GM23338 (cell line): Measurements from ENCODE around the gene SLC12A6. TPM values are rescaled to one million over a fixed set of nuclear protein-coding genes. Genes with fewer than 3 reads are reported as not detected.

Experiments
- ATAC-seq: fragments of 200-7000 bp; cut with Tn5 transposase; 3 replicates; pipeline ENCODE4 v1.9.1; 2020
- DNase-seq: peaks from one replicate; pipeline ENCODE4 v3.0.0-alpha.2; 2015; ENCODE audit warnings: low spot score
- H2AFZ ChIP-seq: fragments of 200-600 bp; sonication (generic); 2 replicates; pipeline ENCODE4 v1.8.0; 2016; ENCODE audit warnings: antibody characterized with exemption, mild to moderate bottlenecking, moderate library complexity
- H3F3A ChIP-seq: fragments of 200-600 bp; sonication (generic); replicated peaks from 2 replicates; pipeline ENCODE4 v1.8.0; 2017; ENCODE audit warnings: antibody characterized with exemption, mixed run types, low read depth
- H3K27ac ChIP-seq: fragments of 200-600 bp; sonication (generic); 2 replicates; pipeline ENCODE4 v1.6.1; 2016; ENCODE audit warnings: low read depth
- H3K27me3 ChIP-seq: fragments of 200-600 bp; sonication (generic); 2 replicates; pipeline ENCODE4 v1.8.0; 2016; ENCODE audit warnings: mild to moderate bottlenecking, mixed run types, moderate library complexity; ENCODE audit not compliant: insufficient read depth
- H3K36me3 ChIP-seq: fragments of 200-600 bp; sonication (generic); 2 replicates; pipeline ENCODE4 v1.8.0; 2016; ENCODE audit warnings: mild to moderate bottlenecking; ENCODE audit not compliant: insufficient read depth
- H3K4me1 ChIP-seq: fragments of 200-600 bp; sonication (generic); 2 replicates; pipeline ENCODE4 v1.8.0; 2016; ENCODE audit warnings: mild to moderate bottlenecking, moderate library complexity; ENCODE audit not compliant: insufficient read depth
- H3K4me2 ChIP-seq: fragments of 200-600 bp; sonication (generic); 2 replicates; pipeline ENCODE4 v1.7.1; 2017; ENCODE audit warnings: mixed run types
- H3K4me3 ChIP-seq: fragments of 200-600 bp; sonication (generic); 2 replicates; pipeline ENCODE4 v1.6.1; 2016; ENCODE audit warnings: mixed run types
- H3K79me2 ChIP-seq: fragments of 200-600 bp; sonication (generic); replicated peaks from 2 replicates; pipeline ENCODE4 v1.8.0; 2017; ENCODE audit warnings: mild to moderate bottlenecking; ENCODE audit not compliant: insufficient read depth
- H3K9me2 ChIP-seq: fragments of 200-600 bp; sonication (generic); 2 replicates; pipeline ENCODE4 v1.8.0; 2017; ENCODE audit not compliant: insufficient read depth
- H4K20me1 ChIP-seq: fragments of 200-600 bp; sonication (generic); replicated peaks from 2 replicates; pipeline ENCODE4 v1.8.0; 2017; ENCODE audit warnings: mild to moderate bottlenecking; ENCODE audit not compliant: insufficient read depth
- H3K27ac Mint-ChIP-seq: 2 replicates; pipeline ENCODE4 v1.8.0; 2020; ENCODE audit warnings: inconsistent platforms, mild to moderate bottlenecking, moderate library complexity, mixed read lengths
- H3K27me3 Mint-ChIP-seq: 3 replicates; pipeline ENCODE4 v1.8.0; 2022; ENCODE audit warnings: low read depth, mild to moderate bottlenecking, moderate library complexity, mixed read lengths, inconsistent platforms; ENCODE audit not compliant: insufficient read depth, poor library complexity
- H3K36me3 Mint-ChIP-seq: 3 replicates; pipeline ENCODE4 v1.8.0; 2021; ENCODE audit warnings: low read depth, mild to moderate bottlenecking, inconsistent platforms, moderate library complexity, mixed read lengths
- H3K4me1 Mint-ChIP-seq: 3 replicates; pipeline ENCODE4 v1.8.0; 2020; ENCODE audit warnings: mild to moderate bottlenecking, inconsistent platforms, mixed read lengths
- H3K4me3 Mint-ChIP-seq: 3 replicates; pipeline ENCODE4 v1.8.0; 2021; ENCODE audit warnings: moderate library complexity, mild to moderate bottlenecking, inconsistent platforms, mixed read lengths
- H3K9me3 Mint-ChIP-seq: 3 replicates; pipeline ENCODE4 v1.8.0; 2020; ENCODE audit warnings: moderate library complexity, mild to moderate bottlenecking, inconsistent platforms, mixed read lengths
- CREB1 ChIP-seq: fragments of 250-450 bp; sonication (Bioruptor Pico); IDR thresholded peaks from 2 replicates; pipeline ENCODE4 v1.5.0; 2020; ENCODE audit warnings: low read depth, mild to moderate bottlenecking, moderate library complexity
- CTCF ChIP-seq, 2 experiments: fragments of 200-600 bp in 1 of 2; sonication (generic) in 1 of 2; conservative IDR thresholded peaks; 2 replicates each; pipeline versions ENCODE4 v1.5.1 to v1.6.1; 2016 to 2017; ENCODE audit warnings: antibody characterized with exemption in 2 of 2, low read depth in 2 of 2, mild to moderate bottlenecking in 2 of 2, moderate library complexity in 1 of 2
- ETS1 ChIP-seq: IDR thresholded peaks from 2 replicates; pipeline ENCODE4 v1.6.1; 2016; ENCODE audit warnings: antibody characterized with exemption
- EZH2 ChIP-seq: fragments of 200-600 bp; sonication (generic); IDR thresholded peaks from one replicate; pipeline ENCODE4 v1.8.0; 2017; ENCODE audit warnings: antibody characterized with exemption, mild to moderate bottlenecking, low read depth; ENCODE audit not compliant: unreplicated experiment
- EZH2phosphoT487 ChIP-seq: fragments of 200-600 bp; sonication (generic); IDR thresholded peaks from one replicate; pipeline ENCODE4 v1.8.1; 2018; ENCODE audit warnings: antibody characterized with exemption; ENCODE audit not compliant: unreplicated experiment
- JUNB ChIP-seq: IDR thresholded peaks from one replicate; pipeline ENCODE4 v1.6.1; 2016; ENCODE audit warnings: antibody characterized with exemption; ENCODE audit not compliant: unreplicated experiment
- NANOG ChIP-seq: IDR thresholded peaks from 2 replicates; pipeline ENCODE4 v1.6.1; 2016; ENCODE audit warnings: antibody characterized with exemption, borderline replicate concordance
- POLR2AphosphoS5 ChIP-seq: IDR thresholded peaks from 2 replicates; pipeline ENCODE4 v1.6.1; 2016; ENCODE audit warnings: antibody characterized with exemption, low read depth
- REST ChIP-seq: IDR thresholded peaks from one replicate; pipeline ENCODE4 v1.6.1; 2018; ENCODE audit warnings: antibody characterized with exemption; ENCODE audit not compliant: unreplicated experiment
- STAT1 ChIP-seq: IDR thresholded peaks from one replicate; pipeline ENCODE4 v1.6.1; 2016; ENCODE audit warnings: antibody characterized with exemption; ENCODE audit not compliant: unreplicated experiment
- ZNF114 ChIP-seq: fragments of 250-450 bp; sonication (Bioruptor Pico); IDR thresholded peaks from 2 replicates; pipeline ENCODE4 v1.5.0; 2020; ENCODE audit warnings: mild to moderate bottlenecking, moderate library complexity
- ZNF331 ChIP-seq: fragments of 250-450 bp; sonication (Bioruptor Pico); IDR thresholded peaks from 2 replicates; pipeline ENCODE4 v1.5.0; 2020; ENCODE audit warnings: low read depth, mild to moderate bottlenecking, moderate library complexity
- ZNF462 ChIP-seq: fragments of 250-450 bp; sonication (Bioruptor Pico); IDR thresholded peaks from 2 replicates; pipeline ENCODE4 v1.5.0; 2020; ENCODE audit warnings: mild to moderate bottlenecking, moderate library complexity
- polyA plus RNA-seq: library from polyadenylated mRNA; unstranded; fragments of >200 nt; fragmentation: Nextera tagmentation; extraction: Ambion mirVana; gene quantifications from 2 replicates; pipeline ENCODE4 v1.2.1, GENCODE V29; 2016
- total RNA-seq: library from RNA; depleted of rRNA; stranded (reverse); fragments of >200 nt; shearing (Covaris generic); gene quantifications from 2 replicates; pipeline ENCODE4 v1.2.3, GENCODE V29; 2014

Gene SLC12A6
- total and polyA plus RNA-seq, 2 experiments from 2014 or later, result 2.4 to 14.1 TPM

GRCh38 chr15:34329006-34329405 is 8.6 kb downstream of the SLC12A6 start:
- ATAC-seq (no peak), DNase-seq (no peak)
- H3K79me2 ChIP-seq, result no peaks in the 10 kb centered on the region
- no peaks in the 10 kb centered on the region for H3K9me2 ChIP-seq
- no peak overlapping the region for H2AFZ ChIP-seq
- H3K36me3 ChIP-seq, result no peaks in the 10 kb centered on the region
- H3K27me3 Mint-ChIP-seq, result no peaks in the 10 kb centered on the region
- no peak overlapping the region for H3K4me3 Mint-ChIP-seq
- no peaks in the 10 kb centered on the region; the same call in 1 of the 2 replicates for H4K20me1 ChIP-seq
- H3F3A ChIP-seq, result no peaks in the 10 kb centered on the region
- H3K27ac Mint-ChIP-seq, result no peak overlapping the region
- no peak overlapping the region for H3K27ac ChIP-seq
- H3K9me3 Mint-ChIP-seq, result no peaks in the 10 kb centered on the region
- no peaks in the 10 kb centered on the region for H3K27me3 ChIP-seq
- H3K4me1 Mint-ChIP-seq, result no peaks in the 10 kb centered on the region
- H3K4me2 ChIP-seq, result no peak overlapping the region
- H3K4me1 ChIP-seq, result no peaks in the 10 kb centered on the region
- TF ChIP-seq CTCF (conservative IDR thresholded peaks at IDR 0.05; ENCODE audit: low read depth in 2 of 2) (no peak), EZH2 (no peak), ZNF114 (CRISPR knock-in tag) (no peak), STAT1 (no peak), EZH2phosphoT487 (no peak), REST (no peak), ETS1 (no peak), ZNF462 (CRISPR knock-in tag) (no peak), POLR2AphosphoS5 (no peak), CREB1 (no peak), ZNF331 (CRISPR knock-in tag) (no peak), NANOG (no peak), JUNB (no peak)
- H3K36me3 Mint-ChIP-seq, result no peaks in the 10 kb centered on the region
- no peak overlapping the region for H3K4me3 ChIP-seq
